GM23338 (cell line): Measurements from ENCODE around the gene LIN54.

Experiments used
- CREB1 ChIP-seq: fragments of 250-450 bp; sonication (Bioruptor Pico); IDR thresholded peaks from 2 replicates; pipeline ENCODE4 v1.5.0; 2020; ENCODE audit warnings: low read depth, mild to moderate bottlenecking, moderate library complexity
- CTCF ChIP-seq, 2 experiments: fragments of 200-600 bp in 1 of 2; sonication (generic) in 1 of 2; conservative IDR thresholded peaks; 2 replicates each; pipeline versions ENCODE4 v1.5.1 to v1.6.1; 2016 to 2017; ENCODE audit warnings: antibody characterized with exemption in 2 of 2, low read depth in 2 of 2, mild to moderate bottlenecking in 2 of 2, moderate library complexity in 1 of 2
- EZH2 ChIP-seq: fragments of 200-600 bp; sonication (generic); IDR thresholded peaks from one replicate; pipeline ENCODE4 v1.8.0; 2017; ENCODE audit warnings: antibody characterized with exemption, mild to moderate bottlenecking, low read depth; ENCODE audit not compliant: unreplicated experiment
- JUNB ChIP-seq: IDR thresholded peaks from one replicate; pipeline ENCODE4 v1.6.1; 2016; ENCODE audit warnings: antibody characterized with exemption; ENCODE audit not compliant: unreplicated experiment

- no peak for TF ChIP-seq JUNB
- TF ChIP-seq CTCF (conservative IDR thresholded peaks at IDR 0.05; ENCODE audit: low read depth in 2 of 2): no peak
- no peak for TF ChIP-seq EZH2
- no peak for TF ChIP-seq CREB1 (CRISPR knock-in tag)
Measured at GRCh38 chr4:82891707-82892466, 118.7 kb downstream of the LIN54 start.
